ENCODE data around the gene SAMD11.

GRCh38 chr1:972726-973458, 49.2 kb downstream of the SAMD11 start:
- no peak for TF ChIP-seq POLR2A (IDR thresholded peaks at IDR 0.05)
- no peak for TF ChIP-seq EP300 (IDR thresholded peaks at IDR 0.05)
